Endometrium (tissue), 2 donors: ENCODE results near the gene RBM45.

Experiments used
- FAIRE-seq: peaks from 2 replicates; lab custom pipeline; 2012; peaks lifted over from hg19 to GRCh38; lab: Jason Lieb, UNC
- donor health status: control.
- donor health status: control.

Gene RBM45

GRCh38 chr2:178160601-178161000 is 48.4 kb downstream of the RBM45 start:
- FAIRE-seq = no peak

- FAIRE-seq = no peak
Measured at GRCh38 chr2:178163395-178163794, 51.2 kb downstream of the RBM45 start.

GRCh38 chr2:178163911-178164310 is 51.7 kb downstream of the RBM45 start:
- FAIRE-seq = no peak

GRCh38 chr2:178173657-178174056 is 61.4 kb downstream of the RBM45 start:
- no peak for FAIRE-seq

GRCh38 chr2:178177066-178177679 is 64.9 kb downstream of the RBM45 start:
- no peak for FAIRE-seq
